Neural cell (in vitro differentiated cells): ENCODE data around the gene TAL1. TPM values are rescaled to one million over a fixed set of nuclear protein-coding genes. Genes with fewer than 3 reads are reported as not detected.

Experiments
- H2AFZ ChIP-seq: fragments of 200-600, 300-800 bp; sonication (generic), shearing (Covaris generic); 2 replicates; pipeline ENCODE4 v1.6.0; 2014; ENCODE audit warnings: low read depth, mild to moderate bottlenecking, antibody characterized with exemption, low read length, moderate library complexity
- H3F3A ChIP-seq: fragments of 200-600 bp; shearing (Covaris generic); 2 replicates; pipeline ENCODE4 v1.6.1; 2016; ENCODE audit warnings: mild to moderate bottlenecking, moderate library complexity, mixed read lengths, antibody characterized with exemption, low read length; ENCODE audit not compliant: insufficient read depth, poor library complexity, severe bottlenecking
- H3K27ac ChIP-seq: fragments of 200-600, 300-800 bp; sonication (generic), shearing (Covaris generic); 2 replicates; pipeline ENCODE4 v1.5.1; 2014; ENCODE audit warnings: mild to moderate bottlenecking, low read length, moderate library complexity
- H3K27me3 ChIP-seq: fragments of 300-800, 200-600 bp; sonication (generic), shearing (Covaris generic); 2 replicates; pipeline ENCODE4 v1.6.0; 2014; ENCODE audit warnings: mild to moderate bottlenecking, low read depth, low read length, moderate library complexity; ENCODE audit not compliant: insufficient read depth
- H3K36me3 ChIP-seq: fragments of 300-800, 200-600 bp; sonication (generic), shearing (Covaris generic); 2 replicates; pipeline ENCODE4 v1.5.1; 2014; ENCODE audit warnings: mild to moderate bottlenecking, antibody characterized with exemption, low read length, moderate library complexity; ENCODE audit not compliant: insufficient read depth
- H3K4me2 ChIP-seq: fragments of 300-800, 200-600 bp; sonication (generic), shearing (Covaris generic); 2 replicates; pipeline ENCODE4 v1.6.0; 2014; ENCODE audit warnings: mild to moderate bottlenecking, low read length
- H3K4me3 ChIP-seq: fragments of 300-800, 200-600 bp; sonication (generic), shearing (Covaris generic); 2 replicates; pipeline ENCODE4 v1.5.1; 2014; ENCODE audit warnings: mild to moderate bottlenecking, low read length, moderate library complexity
- H3K79me2 ChIP-seq: fragments of 200-600 bp; shearing (Covaris generic); replicated peaks from 2 replicates; pipeline ENCODE4 v1.6.0; 2014; ENCODE audit warnings: mild to moderate bottlenecking, low read length, moderate library complexity; ENCODE audit not compliant: insufficient read depth
- H3K9ac ChIP-seq: fragments of 300-800, 200-600 bp; sonication (generic), shearing (Covaris generic); 2 replicates; pipeline ENCODE4 v1.6.1; 2016; ENCODE audit warnings: mild to moderate bottlenecking, low read length, mixed read lengths
- H3K9me2 ChIP-seq: fragments of 200-600 bp; shearing (Covaris generic); 2 replicates; pipeline ENCODE4 v1.6.1; 2016; ENCODE audit warnings: mild to moderate bottlenecking, low read length, mixed read lengths; ENCODE audit not compliant: insufficient read depth
- H3K9me3 ChIP-seq: fragments of 200-600, 300-800 bp; sonication (generic), shearing (Covaris generic); 2 replicates; pipeline ENCODE4 v1.6.1; 2016; ENCODE audit warnings: mild to moderate bottlenecking, mixed run types, low read length, moderate library complexity, mixed read lengths
- H4K20me1 ChIP-seq: fragments of 200-600 bp; shearing (Covaris generic); 2 replicates; pipeline ENCODE4 v1.6.1; 2016; ENCODE audit warnings: mild to moderate bottlenecking, mixed run types; ENCODE audit not compliant: insufficient read depth
- CTCF ChIP-seq: fragments of 450-650 bp; IDR thresholded peaks from 2 replicates; pipeline ENCODE4 v1.5.1; 2014; ENCODE audit warnings: antibody characterized with exemption, mild to moderate bottlenecking, moderate library complexity; ENCODE audit not compliant: poor library complexity, severe bottlenecking
- EP300 ChIP-seq: fragments of 450-650 bp; conservative IDR thresholded peaks from 2 replicates; pipeline ENCODE4 v1.6.1; 2014; ENCODE audit warnings: antibody characterized with exemption, mild to moderate bottlenecking, moderate library complexity; ENCODE audit not compliant: poor library complexity, severe bottlenecking
- EZH2 ChIP-seq: fragments of 200-600, 300-800 bp; shearing (Covaris generic), sonication (generic); IDR thresholded peaks from 2 replicates; pipeline ENCODE4 v1.6.1; 2014; ENCODE audit warnings: antibody characterized with exemption, low read length, borderline replicate concordance, mild to moderate bottlenecking; ENCODE audit not compliant: insufficient read depth, poor library complexity, severe bottlenecking
- MXI1 ChIP-seq: fragments of 450-650 bp; conservative IDR thresholded peaks from 2 replicates; pipeline ENCODE4 v1.6.1; 2014; ENCODE audit warnings: antibody characterized with exemption, mild to moderate bottlenecking; ENCODE audit not compliant: poor library complexity, severe bottlenecking
- POLR2AphosphoS5 ChIP-seq: IDR thresholded peaks from 2 replicates; pipeline ENCODE4 v1.6.1; 2012
- RAD21 ChIP-seq: fragments of 450-650 bp; conservative IDR thresholded peaks from 2 replicates; pipeline ENCODE4 v1.6.1; 2014; ENCODE audit warnings: antibody characterized with exemption, mild to moderate bottlenecking, moderate library complexity
- REST ChIP-seq: IDR thresholded peaks from 2 replicates; pipeline ENCODE4 v1.6.1; 2012; ENCODE audit warnings: borderline replicate concordance
- SMC3 ChIP-seq: fragments of 450-650 bp; conservative IDR thresholded peaks from 2 replicates; pipeline ENCODE4 v1.6.1; 2014; ENCODE audit warnings: antibody characterized with exemption, mild to moderate bottlenecking, moderate library complexity; ENCODE audit not compliant: poor library complexity
- TAF1 ChIP-seq: IDR thresholded peaks from 2 replicates; pipeline ENCODE4 v1.6.1; 2012; ENCODE audit warnings: low read depth
- polyA plus RNA-seq: library from polyadenylated mRNA; depleted of rRNA; stranded (reverse); fragments of >200 nt; gene quantifications from 2 replicates; pipeline ENCODE4 v1.2.3, GENCODE V29; 2014

Gene TAL1
- polyA plus RNA-seq, 1 donor from 2014 or later, result not detected

GRCh38 chr1:47178654-47179016, 53.4 kb downstream of the TAL1 start:
- no peak overlapping the region for H3K4me2 ChIP-seq
- no peaks in the 10 kb centered on the region for H3K79me2 ChIP-seq
- H3K9me2 ChIP-seq, result no peaks in the 10 kb centered on the region
- H3K9ac ChIP-seq, result no peak overlapping the region
- H3K27ac ChIP-seq, result no peak overlapping the region
- no peak overlapping the region for H3K4me3 ChIP-seq
- H4K20me1 ChIP-seq, result no peaks in the 10 kb centered on the region
- peaks cover 12% of the 10 kb centered on the region for H3K27me3 ChIP-seq
- H3K9me3 ChIP-seq, result no peaks in the 10 kb centered on the region
- H3F3A ChIP-seq, result no peaks in the 10 kb centered on the region
- TF ChIP-seq EP300 (no peak), RAD21 (no peak), MXI1 (no peak), REST (no peak), TAF1 (no peak), SMC3 (no peak), POLR2AphosphoS5 (no peak)
- H2AFZ ChIP-seq, result no peak overlapping the region
- no peaks in the 10 kb centered on the region for H3K36me3 ChIP-seq

GRCh38 chr1:47178020-47178419, 54.0 kb downstream of the TAL1 start:
- Histone ChIP-seq H3K4me3 (no peak overlapping the region), H3F3A (no peaks in the 10 kb centered on the region), H3K9me3 (no peaks in the 10 kb centered on the region), H4K20me1 (no peaks in the 10 kb centered on the region), H3K4me2 (no peak overlapping the region), H3K27ac (no peak overlapping the region), H3K36me3 (no peaks in the 10 kb centered on the region), H3K9ac (no peak overlapping the region), H3K79me2 (no peaks in the 10 kb centered on the region), H2AFZ (no peak overlapping the region), H3K27me3 (peaks cover 12% of the 10 kb centered on the region), H3K9me2 (no peaks in the 10 kb centered on the region)
- TF ChIP-seq POLR2AphosphoS5, result no peak
- TF ChIP-seq TAF1, result no peak
- no peak for TF ChIP-seq MXI1
- no peak for TF ChIP-seq EP300
- TF ChIP-seq REST, result no peak
- TF ChIP-seq SMC3, result no peak
- TF ChIP-seq CTCF, result no peak
- TF ChIP-seq RAD21, result no peak
- no peak for TF ChIP-seq EZH2
